ENCODE data around the gene SLC6A1.

DNA sequence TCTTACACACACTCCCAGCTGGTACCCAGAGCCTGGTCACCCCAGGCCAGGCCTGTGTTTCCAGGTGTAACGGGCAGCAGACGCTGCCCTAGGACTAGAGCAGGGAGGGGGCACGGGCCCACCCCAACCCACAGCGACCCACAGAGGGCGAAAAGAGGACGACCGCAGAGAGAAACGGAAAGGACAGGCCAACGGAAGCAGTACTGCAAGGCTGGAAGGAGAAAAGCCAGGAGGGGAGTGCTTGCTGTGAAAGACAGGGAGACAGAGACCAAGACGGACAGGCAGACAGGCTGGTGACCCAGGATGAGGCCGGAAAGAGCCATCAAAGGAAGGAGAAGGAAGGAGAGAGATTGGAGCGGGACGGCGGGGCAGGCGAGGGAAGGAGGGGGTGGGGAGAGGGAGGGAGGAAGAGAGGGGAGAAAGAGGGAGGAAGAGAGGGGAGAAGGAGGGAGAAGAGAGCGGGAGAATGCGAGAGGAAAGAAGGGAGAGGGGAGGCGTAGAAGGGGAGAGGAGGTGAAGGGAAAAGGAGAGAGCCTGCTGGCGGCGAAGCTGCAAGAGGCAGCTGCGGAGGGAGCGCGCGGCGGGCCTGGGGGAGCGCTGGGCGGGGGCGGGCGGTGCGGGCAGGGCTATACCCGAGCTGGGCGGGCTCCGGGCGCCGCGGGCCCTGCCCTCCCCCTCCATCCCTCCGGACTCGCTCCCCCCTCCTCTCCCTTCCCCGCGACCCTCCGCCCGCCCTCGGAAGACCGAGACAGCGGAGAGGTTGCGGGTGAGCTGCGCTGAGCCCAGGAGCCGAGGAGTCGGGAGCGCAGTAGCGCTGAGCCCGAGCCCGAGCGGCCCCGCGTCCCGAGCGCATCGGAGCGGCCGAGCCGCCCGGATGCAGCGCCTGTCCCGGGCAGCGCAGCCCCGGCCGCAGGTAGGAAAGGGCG is at the start of gene SLC6A1:
- TF ChIP-seq, protein P1, sequence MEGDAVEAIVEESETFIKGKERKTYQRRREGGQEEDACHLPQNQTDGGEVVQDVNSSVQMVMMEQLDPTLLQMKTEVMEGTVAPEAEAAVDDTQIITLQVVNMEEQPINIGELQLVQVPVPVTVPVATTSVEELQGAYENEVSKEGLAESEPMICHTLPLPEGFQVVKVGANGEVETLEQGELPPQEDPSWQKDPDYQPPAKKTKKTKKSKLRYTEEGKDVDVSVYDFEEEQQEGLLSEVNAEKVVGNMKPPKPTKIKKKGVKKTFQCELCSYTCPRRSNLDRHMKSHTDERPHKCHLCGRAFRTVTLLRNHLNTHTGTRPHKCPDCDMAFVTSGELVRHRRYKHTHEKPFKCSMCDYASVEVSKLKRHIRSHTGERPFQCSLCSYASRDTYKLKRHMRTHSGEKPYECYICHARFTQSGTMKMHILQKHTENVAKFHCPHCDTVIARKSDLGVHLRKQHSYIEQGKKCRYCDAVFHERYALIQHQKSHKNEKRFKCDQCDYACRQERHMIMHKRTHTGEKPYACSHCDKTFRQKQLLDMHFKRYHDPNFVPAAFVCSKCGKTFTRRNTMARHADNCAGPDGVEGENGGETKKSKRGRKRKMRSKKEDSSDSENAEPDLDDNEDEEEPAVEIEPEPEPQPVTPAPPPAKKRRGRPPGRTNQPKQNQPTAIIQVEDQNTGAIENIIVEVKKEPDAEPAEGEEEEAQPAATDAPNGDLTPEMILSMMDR (IDR thresholded peaks at IDR 0.05; ENCODE audit: low read length), result no peak
- TF ChIP-seq EZH2 (optimal IDR thresholded peaks at IDR 0.05; ENCODE audit: low read depth, low read length) (no peak), EZH2phosphoT487 (IDR thresholded peaks at IDR 0.05; ENCODE audit: low read length) (no peak)
